Activated T-helper 9 cell treated with anti-CD3 and anti-CD28 coated beads, Interleukin-2, amount 50 U/mL, for 16 hours (primary cell): ENCODE data around the gene STARD4.

Experiments
- DNase-seq: peaks from one replicate; pipeline ENCODE4 v3.0.0-alpha.2; 2020; ENCODE audit warnings: low read depth

STARD4 gene, protein sequence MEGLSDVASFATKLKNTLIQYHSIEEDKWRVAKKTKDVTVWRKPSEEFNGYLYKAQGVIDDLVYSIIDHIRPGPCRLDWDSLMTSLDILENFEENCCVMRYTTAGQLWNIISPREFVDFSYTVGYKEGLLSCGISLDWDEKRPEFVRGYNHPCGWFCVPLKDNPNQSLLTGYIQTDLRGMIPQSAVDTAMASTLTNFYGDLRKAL

DNA sequence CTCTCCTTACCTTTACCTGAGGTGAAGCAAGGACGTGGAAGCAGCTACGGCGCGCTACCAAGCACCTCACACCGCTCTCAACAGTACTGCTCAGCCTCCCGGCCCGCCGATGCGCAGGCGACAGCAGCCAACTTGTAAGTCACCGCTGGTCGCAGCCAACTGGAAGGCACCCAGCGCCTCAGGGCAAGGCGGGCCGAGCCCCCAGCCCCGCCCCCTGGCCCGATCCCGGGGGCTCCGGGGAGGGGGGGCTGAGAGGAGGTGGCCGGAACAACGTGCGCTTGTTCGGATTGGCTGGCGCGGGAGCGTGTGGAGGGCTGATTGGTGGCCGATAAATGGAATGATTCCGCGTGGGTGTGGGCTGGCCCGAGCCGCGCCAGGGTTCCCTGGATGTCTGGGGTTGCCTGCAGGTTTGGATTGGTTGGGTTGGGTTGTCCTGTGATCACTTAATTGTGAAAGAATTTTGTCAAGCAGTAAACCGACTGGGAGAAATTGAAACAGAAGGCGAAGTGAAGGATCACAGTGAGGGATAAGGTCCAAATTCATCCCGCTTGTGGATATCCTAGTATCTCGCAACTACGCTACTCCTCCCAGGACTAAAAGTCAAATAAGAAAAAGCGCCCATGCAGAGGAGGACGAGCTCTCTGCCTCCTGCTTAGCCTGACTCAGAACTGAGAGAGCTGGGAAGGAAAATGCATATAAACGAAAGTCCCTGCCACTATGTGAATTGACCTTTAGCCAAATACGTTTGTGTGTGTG lies at the start of gene STARD4:
Gene STARD4 (minus strand): TSS at position 161 of the 756 bp plus-strand sequence. CDS start 5,102 bp downstream, outside the sequence.
- DNase-seq: peak; percentile 91

DNA sequence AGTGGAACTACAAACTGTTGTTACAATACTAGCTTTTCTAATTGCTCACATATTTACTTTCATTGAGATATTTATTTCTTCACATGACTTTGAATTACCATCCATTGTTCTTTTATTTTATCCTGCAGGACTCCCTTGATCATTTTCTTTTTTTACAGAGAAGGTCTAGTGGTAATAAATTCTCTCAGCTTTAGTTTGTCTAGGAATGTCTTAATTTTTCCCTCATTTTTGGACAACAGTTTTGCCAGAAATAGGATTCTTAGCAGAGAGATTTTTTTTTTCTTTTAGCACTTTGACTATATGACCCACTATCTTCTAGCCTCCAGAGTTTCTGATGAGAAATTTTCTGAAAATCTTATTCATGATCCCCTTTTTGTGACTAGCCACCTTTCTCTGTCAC lies 47.3 kb upstream of the STARD4 start:
- no peak for DNase-seq

DNA sequence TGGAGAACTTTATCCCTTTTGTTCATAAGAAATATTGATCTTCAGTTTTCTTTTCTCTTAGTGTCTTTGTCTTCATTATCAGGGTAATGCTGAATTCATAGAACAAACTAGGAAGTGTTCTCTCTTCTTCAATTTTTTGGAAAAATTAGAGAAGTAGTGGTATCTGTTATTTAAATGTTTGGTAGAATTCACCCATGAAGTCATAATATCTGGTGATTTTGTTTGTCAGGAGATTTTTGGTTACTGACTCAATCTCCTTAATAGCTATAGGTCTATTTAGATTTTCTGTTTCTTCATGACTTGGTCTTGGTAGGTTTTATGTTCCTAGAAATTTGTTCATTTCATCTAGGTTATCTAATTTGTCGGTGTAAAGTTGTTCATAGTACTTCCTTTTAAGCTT lies 45.4 kb upstream of the STARD4 start:
- no peak for DNase-seq

DNA sequence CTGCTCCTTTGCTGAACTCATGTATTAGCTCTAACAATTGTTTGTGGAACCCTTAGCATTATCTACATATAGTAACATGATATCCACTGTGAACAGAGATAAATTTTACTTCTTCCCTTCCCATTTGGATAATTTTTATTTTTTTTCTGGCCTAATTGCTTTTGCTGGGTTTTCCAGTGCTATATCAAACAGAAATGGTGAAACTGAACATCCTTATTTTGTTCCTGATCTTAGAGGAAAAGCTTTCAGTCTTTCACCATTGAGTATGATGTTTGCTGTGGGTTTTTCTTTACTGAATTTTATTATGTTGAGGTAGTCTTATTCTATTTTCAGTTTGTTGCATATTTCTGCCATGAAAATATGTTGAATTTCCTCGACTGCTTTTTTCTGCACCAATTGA lies 44.8 kb upstream of the STARD4 start:
- no peak for DNase-seq

DNA sequence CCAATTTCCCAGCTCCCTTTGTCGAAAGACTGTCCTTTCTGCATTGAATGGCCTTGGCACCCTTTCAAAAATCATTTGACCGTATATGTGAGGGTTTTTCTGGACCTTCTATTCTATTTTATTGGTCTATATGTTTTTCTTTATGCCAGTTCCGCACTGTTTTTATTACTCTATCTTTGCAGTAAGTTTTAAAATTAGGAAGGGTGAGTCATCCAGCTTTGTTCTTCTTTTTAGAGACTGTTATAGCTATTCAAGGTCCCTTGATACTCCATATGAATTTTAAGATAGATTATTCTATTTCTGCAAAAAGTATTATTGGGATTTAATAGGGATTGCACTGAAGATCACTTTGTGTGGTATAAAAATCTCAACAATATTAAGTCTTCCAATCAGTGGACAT lies 44.2 kb upstream of the STARD4 start:
- DNase-seq: no peak

DNA sequence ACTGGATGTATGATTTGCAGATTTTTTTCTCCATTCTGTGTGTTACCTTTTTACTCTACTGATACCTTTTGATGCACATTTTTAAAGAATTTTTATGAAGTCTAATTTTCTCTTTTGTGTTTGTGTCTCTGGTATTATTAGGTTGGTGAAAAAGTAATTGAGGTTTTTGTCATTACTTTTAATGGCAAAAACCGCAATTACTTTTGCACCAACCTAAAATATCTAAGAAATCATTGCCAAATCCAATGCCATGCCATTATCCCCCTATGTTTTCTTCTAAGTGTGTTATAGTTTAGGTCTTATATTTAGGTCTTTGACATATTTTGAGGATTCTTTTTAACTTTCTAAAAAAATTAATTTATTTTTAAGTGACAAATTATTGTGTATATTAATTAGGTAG lies 43.4 kb upstream of the STARD4 start:
- DNase-seq: no peak

DNA sequence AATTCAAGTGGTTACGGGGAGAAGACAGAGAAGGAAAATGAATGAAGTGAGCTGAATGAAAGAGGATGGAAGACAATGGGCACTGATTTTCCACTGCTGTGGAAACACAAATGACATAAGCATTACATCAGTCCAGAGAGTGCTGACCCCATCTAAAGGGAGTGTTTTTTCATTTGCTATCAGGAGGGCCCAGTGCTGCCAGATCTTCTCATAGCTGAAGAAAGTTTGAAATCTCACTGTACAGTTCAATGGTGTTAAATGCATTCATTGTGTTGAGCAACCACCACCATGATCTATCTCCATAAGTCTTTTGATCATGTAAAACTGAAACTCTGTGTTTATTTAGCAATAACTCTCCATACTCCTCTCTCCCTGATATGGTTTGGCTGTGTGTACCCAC lies 41.5 kb upstream of the STARD4 start:
- no peak for DNase-seq

DNA sequence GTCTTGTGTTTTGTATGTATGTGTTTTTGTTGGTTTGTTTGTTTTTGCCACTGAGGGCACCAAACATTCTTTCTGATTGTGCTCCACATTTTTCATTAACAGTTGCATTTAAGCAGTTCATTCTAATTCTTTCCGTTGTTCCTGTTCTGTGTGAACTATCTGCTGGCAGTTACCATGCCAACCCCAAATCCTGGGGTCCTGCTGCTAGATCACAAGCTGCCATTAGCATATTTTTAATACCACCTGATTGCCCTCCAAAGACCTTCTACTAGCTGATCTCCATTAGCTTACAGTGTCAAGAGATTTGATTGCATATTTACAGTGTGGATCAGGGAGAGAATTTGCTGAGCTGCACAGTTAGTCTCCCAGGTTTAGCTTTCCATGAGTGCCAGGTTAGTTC lies 40.6 kb upstream of the STARD4 start:
- DNase-seq: no peak

DNA sequence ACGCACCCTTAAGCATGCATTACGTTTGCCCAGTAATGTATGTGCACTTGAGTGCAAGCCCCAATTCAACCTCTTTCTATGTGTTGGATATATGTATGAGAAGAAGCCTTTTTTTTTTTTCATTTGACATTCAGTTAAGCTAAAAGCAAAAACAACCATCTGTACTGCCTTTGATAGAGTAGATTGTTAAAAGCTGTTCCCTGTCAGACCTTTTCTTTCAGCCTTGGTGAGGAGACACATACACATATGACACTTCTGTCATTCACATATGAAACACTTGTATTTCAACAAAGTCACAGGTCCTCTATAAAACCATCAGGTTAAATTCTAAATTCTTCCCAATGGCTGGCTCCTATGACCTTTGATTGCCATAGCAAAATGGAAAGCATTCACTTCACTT lies 40.2 kb upstream of the STARD4 start:
- no peak for DNase-seq

DNA sequence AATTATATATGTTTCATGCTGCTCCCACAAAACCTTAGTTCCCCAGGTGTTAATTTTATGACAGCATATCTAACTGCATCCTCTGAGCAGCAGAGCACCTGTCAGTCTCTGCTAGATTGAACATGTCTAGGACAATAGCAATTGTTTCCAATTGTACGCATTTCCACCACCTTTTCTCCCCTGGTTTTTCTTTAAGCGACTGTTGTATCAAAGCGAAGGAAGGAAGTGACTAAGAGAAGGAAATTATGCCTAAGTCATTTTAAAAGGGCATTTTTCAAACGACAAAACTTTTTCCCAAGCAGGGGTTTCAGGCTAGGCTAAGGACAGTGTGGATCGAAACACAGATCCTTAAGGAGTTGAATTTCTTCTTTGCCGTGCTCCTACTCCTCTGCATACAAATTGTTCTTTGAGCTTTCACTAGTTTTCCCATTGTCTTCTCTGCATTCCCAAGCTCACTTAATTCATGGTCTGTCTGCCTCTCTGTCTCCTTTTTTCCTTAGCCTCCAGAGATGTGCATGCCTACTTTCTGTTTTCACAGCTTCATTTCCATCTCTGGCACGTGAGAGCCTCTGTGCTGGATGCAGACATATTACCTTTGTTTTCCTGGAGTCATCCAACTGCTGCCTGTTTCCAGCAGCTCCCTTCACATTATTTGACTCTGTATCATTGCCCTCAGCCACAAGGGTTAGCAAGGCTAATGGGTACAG lies 39.4 kb upstream of the STARD4 start:
- no peak for DNase-seq

DNA sequence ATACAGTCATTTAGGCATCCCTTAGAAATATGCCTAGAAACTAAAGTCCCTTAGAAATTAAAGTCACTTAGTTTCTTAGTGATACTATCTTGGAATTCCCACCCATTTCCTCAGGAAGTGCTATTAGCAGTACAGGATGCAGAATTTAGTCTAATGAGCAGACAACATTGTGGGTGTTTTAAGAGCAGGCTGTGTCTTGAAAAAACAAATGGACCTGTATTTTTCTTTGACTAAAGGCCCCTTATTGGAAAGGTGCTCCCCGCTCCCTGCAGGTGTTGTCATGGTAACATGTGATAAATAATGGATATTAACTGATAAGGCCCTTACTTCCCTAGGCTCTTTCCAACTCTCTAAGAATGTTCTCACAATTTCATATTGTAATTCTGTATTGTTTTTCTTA lies 38.8 kb upstream of the STARD4 start:
- no peak for DNase-seq

DNA sequence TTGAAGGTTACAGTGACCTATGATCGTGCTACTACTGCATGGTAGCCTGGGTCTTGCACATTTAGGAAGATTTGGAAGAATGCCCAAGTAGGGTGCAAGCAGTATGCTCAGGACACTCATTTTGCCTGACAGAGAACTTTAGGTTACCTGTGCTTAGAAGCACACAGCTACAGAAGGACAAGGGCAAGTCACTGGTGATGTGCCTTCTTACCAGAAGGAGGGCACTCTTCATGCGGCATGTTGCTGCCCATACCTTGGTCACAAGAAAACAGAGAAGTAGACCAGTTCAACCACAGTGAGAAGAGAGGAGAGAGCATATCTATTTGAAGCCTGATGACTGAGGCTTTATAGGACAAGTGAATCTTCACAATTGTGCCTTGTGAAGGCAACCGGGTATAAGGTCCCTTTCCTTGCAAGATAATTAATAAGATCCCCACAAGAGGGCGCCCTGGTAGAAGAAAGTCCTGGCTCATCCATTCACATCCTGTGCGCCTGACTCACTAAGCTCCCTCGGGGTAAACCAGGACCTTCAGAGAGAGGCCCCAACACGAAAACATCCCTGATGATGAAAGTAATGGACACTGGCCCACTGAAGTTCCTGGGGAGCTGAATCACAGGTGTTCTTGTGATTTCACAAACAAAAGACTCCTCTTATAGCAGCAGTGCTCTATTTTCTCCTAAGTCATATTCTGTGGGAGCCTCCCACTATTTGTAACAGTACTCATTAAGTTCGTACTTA lies 38.1 kb upstream of the STARD4 start:
- peak; percentile 39 for DNase-seq

DNA sequence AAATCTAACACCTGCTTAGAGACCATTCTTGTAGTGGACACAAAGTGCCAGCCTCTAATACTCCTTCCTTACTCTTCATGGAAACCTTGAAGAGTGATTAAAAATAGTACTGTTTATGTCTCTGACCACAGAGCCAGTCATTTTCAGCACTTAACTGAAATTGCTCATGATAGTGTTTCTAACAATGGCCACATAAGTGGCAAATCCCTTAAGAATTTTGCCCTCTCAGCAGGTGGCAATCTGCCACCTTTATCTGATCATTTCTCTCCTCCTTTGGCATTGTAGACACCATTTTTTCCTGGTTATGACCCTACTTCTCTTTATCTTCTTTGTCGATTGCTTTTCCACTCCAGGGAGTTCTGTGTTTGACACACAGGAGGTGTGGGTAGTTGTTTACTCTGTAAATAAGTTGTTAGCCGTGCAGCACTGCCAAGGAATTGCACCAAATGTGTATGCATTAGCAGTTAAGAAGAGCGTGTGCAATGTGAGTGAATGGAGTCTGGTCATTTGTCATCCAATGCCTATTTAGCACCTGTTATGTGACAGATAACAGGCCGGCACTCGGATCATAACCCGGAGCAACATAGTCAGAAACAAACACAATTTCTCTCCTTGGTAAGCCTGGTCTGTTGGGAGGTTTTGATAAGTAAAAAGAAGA lies 36.8 kb upstream of the STARD4 start:
- DNase-seq: no peak

DNA sequence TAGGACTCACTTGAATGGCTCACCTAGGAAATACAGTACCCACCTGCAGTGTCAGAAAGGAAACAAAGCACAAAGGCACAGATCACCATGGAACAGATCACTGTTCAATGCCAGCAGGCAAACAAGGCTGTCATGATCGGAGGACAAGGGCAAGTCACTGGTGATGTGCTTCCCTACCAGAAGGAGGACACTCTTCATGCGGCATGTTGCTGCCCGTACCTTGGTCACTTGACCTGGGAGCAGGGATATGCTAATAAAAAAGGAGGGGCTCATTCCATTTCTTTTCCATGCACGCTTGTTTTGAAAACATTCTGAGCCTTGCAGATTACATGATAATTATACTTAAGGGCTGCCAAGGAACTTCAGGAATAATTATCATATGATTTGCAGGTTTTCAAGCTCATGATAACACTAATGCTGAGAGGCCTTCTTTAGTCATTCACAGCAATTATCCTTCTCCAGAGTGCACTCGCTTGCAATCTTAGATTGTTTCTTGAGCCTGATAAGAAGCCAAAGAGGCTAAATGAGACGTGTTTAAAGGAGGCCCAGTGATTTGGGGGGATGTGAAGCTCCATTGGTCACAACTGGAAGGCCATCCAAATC lies 36.1 kb upstream of the STARD4 start:
- no peak for DNase-seq

DNA sequence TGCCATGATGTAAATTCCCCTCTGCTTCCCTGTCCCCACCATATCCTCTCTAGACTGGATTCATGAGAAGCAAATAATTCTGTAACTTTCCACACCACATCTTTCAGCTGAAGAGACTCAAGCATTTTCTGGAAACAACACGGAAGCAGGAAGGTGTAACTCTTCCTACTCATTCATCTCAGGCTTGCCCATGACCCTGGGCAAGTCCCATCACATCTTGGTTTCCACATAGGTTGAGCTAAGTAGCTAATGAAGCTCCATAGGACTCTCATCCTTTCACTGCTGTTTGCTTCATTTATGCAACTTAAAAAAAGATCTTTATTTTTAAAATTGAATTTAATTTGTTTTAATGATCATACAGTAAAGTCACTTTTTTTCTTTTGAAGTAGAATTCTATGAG lies 32.7 kb upstream of the STARD4 start:
- DNase-seq: no peak

DNA sequence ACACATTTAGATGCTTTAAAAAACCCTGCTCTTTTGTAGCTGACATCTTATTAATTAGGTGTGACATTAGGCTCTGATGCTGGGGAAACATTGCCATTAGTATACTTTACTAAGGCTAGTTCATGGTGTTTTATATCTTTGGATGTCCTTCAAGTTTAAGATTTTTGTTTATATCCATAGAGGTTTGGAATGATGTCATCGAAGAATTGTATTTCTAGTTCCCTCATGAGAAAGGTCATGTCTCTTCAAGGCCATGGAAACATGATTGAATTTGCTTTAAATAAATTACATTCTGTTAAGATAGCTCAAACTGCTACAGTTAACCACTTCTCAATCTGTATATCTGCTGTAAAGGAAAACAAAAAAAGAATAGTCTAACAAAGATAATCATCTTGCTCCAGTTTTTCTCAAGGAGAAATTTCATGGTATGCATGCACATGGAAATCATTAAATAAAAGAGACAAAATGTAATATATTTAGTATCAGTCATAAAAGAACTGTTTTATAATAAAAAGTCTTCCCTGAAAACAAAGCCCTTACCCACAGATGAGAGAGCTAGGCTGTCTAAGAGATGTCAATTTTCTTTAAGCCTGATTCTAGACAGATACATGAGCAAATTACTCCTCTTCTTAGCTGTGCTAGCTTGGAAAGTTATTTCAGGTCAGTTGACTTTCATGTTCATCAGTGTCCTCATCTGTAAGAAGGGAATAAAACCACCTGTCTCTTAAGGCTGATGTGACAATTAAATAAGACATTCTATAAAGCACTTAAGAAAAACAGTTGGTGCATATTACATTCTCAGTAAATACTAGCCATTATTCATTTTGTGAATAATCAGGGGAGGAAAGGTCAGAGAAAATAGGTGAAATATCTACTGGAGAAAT lies 25.0 kb upstream of the STARD4 start:
- no peak for DNase-seq

DNA sequence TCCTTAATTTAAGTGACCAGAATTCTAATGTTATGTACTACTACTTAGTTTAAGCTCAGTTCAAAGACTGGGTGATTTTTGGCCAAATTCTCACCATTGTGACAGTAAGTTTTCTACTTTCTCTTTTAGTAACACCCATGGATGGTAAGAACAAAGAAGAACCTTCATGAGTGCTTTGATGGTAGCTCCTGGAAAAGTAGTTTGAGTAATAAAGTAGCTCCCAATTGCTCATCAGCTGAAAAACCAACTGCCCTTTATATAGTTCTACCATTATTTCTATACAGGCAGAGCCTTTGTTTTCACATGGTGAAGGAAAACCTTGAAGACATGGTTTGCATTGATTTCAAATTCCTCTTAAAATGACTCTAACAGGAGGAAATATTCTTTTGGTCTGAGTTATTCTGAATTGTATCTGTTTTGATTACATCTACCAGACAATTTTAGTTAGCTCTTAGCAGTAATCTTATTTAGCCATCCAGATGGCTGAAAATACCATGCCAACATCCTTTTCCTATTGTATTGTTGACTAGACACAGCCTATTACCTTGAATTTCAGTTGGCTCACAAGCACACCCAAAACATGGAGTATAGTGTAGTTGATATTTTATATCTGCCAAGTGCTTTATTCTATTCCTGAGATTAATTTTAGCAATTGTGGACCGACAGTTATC lies 23.7 kb upstream of the STARD4 start:
- DNase-seq: no peak

DNA sequence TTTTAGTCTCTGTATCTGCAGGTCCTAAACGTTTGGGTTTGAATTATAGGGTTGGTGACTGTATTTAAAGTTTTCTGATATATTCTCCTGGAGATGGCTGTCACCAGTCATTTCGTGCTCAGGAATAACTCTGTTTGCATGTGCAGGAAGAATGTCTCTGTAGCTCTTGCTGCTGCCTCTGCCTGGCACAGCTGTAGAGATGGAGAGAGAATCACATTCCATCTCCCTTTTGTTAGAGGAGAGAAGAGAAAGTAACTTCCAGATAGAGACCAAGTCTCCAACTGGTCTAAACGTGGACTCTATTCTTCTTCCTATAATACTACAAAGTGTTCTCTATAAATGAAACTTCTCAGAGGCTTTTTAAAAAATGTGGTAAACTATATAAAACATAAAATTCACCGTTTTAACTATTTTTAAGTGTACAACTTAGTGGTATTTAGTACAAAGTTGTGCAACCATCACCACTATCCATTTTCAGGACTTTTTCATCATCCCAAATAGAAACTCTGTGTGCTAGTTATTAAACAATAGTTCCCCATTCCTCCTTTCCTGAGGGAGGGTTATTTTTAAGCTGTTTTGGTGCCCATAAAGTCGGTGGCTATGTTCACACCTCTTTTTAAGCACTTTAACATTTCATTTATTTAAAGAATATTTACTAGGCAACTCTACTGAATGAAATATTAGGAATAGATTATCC lies 20.7 kb upstream of the STARD4 start:
- DNase-seq: no peak

DNA sequence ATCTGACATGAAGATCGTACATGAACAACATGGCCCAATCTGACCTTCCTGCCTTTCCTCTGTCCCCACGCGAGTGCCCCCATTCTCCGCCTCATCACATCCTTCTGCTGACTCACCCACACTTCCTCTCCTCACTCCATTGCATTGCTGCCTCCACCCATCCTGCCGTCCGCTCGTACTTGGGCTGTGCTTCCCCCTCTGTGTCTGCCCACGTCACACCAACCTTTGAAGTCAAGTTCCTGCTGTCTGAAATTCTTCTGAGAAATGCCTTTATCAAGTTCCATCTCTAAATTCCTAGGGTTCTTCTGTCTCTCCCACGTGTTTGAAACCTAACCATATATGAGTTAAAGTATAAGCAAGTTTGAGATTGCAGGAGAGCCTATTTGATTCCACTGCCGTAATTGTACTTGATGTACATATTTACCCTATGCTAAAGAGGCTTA lies 18.0 kb upstream of the STARD4 start:
- DNase-seq: peak; percentile 65
